Temporal lobe (tissue), 1 donor: ENCODE data around the gene ZPBP. TPM values are rescaled to one million over a fixed set of nuclear protein-coding genes. Genes with fewer than 3 reads are reported as not detected.

Experiments
- total RNA-seq: library from RNA; depleted of rRNA; stranded (reverse); fragments of >200 nt; gene quantifications from one replicate; pipeline ENCODE4 v1.2.3, GENCODE V29; 2014

The ZPBP gene
- total RNA-seq, 1 donor from 2014 or later = not detected

Other genes with a start within 250 kb of the ZPBP start
- gene IKZF1, start 211.5 kb upstream of the ZPBP start, total RNA-seq = 3.0 TPM